Neural progenitor cell (in vitro differentiated cells): Measurements from ENCODE around the gene RETREG3.

Experiments
- CTCF ChIP-seq: fragments of 200-600 bp; sonication (generic); IDR thresholded peaks from 2 replicates; pipeline ENCODE4 v1.5.1; 2017; ENCODE audit warnings: antibody characterized with exemption, mild to moderate bottlenecking
- EZH2 ChIP-seq: fragments of 200-600 bp; sonication (generic); IDR thresholded peaks from 2 replicates; pipeline ENCODE4 v1.6.1; 2017; ENCODE audit warnings: antibody characterized with exemption, mild to moderate bottlenecking, moderate library complexity

DNA sequence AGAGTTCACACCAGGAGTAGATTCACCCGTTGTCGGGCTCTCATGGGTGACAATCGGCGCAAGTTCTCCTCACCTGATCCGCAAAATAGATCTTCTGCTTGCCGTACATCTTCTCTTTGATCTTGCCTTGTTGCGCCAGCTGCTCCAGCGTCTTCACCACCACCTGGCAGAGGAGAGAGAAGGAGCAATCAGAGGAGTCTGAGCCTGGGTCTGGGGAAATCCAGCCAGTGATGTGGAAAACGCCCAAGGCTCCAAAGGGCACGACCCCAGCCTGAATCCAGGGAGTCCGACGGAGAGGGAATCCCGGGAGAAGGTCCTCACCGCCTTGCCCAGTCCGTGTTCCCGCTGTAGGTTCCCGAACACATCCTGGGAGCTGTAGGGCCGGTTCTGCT, 32.0 kb downstream of the RETREG3 start:
- TF ChIP-seq CTCF (no peak), EZH2 (no peak)
